Testis (tissue), 3 donors: ENCODE data around the gene KCNJ16. TPM values are rescaled to one million over a fixed set of nuclear protein-coding genes. Genes with fewer than 3 reads are reported as not detected.

Source experiments
- DNase-seq: peaks from one replicate; pipeline ENCODE4 v3.0.0-alpha.2; 2019
- H3K27ac ChIP-seq, 2 donors: fragments of 200-600 bp; sonication (generic); one replicate each; pipeline ENCODE4 v1.5.1; 2019
- H3K27me3 ChIP-seq: fragments of 200-600 bp; sonication (generic); one replicate; pipeline ENCODE4 v1.5.1; 2019
- H3K36me3 ChIP-seq: fragments of 200-600 bp; sonication (generic); one replicate; pipeline ENCODE4 v1.5.1; 2017; ENCODE audit warnings: low read depth; ENCODE audit errors: missing control alignments
- H3K4me1 ChIP-seq: fragments of 200-600 bp; sonication (generic); one replicate; pipeline ENCODE4 v1.5.1; 2019
- H3K4me3 ChIP-seq, 2 donors: fragments of 200-600 bp; sonication (generic); one replicate each; pipeline ENCODE4 v1.5.1; 2017 to 2019
- H3K9me3 ChIP-seq: fragments of 200-600 bp; sonication (generic); one replicate; pipeline ENCODE4 v1.5.1; 2017
- CTCF ChIP-seq, 3 experiments: fragments of 450-650 bp in 2 of 3; fragments of 200-600 bp in 1 of 3; sonication (generic) in 1 of 3; IDR thresholded peaks; one replicate each; pipeline ENCODE4 v1.5.1; 2016 to 2019; ENCODE audit warnings: antibody characterized with exemption in 3 of 3, mild to moderate bottlenecking in 2 of 3, moderate library complexity in 1 of 3
- POLR2A ChIP-seq: fragments of 450-650 bp; IDR thresholded peaks from one replicate; pipeline ENCODE4 v1.6.1; 2017; ENCODE audit warnings: antibody characterized with exemption, mild to moderate bottlenecking, moderate library complexity
- WGBS, 2 donors: methylation state at CpG; one replicate each; pipeline ENCODE4 v1.1.5; 2018; 5-methylcytosine and 5-hydroxymethylcytosine counted together
- intact Hi-C: fragments of 100-400 bp; cut with DNase I; formaldehyde crosslinking; loops from one replicate; pipeline ENCODE4 v1.15.1; 2023; ENCODE audit warnings: low total_unique reads
- polyA plus RNA-seq: library from polyadenylated mRNA; stranded (reverse); fragments of 350-450 nt; fragmentation: Illumina TruSeq; extraction: RNeasy Lipid Tissue Mini Kit (QIAGEN cat#74804); gene quantifications from one replicate; pipeline ENCODE4 v1.2.3, GENCODE V29; 2014; ENCODE audit warnings: low read depth, low replicate concordance; ENCODE audit not compliant: insufficient read depth
- total RNA-seq, 2 donors: library from RNA; depleted of rRNA; stranded (reverse); fragments of >200 nt; gene quantifications; one replicate each; pipeline ENCODE4 v1.2.3, GENCODE V29; 2016

Gene KCNJ16
- total and polyA plus RNA-seq, 3 donors from 2014 or later: 2.0 to 3.7 (median 2.2) TPM

- no peaks in the 10 kb centered on the region for H3K27me3 ChIP-seq
- no peak for TF ChIP-seq CTCF (IDR thresholded peaks at IDR 0.05)
- TF ChIP-seq POLR2A: no peak
- DNase-seq: no peak
- 29 to 38% methylated on average over 5 of the region's 5 CpGs for WGBS, 2 donors
- no peak overlapping the region for H3K4me3 ChIP-seq
- intact Hi-C loops: no loop called here
- H3K4me1 ChIP-seq: no peaks in the 10 kb centered on the region
- no peak overlapping the region for H3K27ac ChIP-seq
- H3K9me3 ChIP-seq: no peaks in the 10 kb centered on the region
- no peaks in the 10 kb centered on the region for H3K36me3 ChIP-seq
These were observed 96.1 kb downstream of the KCNJ16 start for GRCh38 chr17:70171159-70171558.

- no peaks in the 10 kb centered on the region for H3K9me3 ChIP-seq
- H3K27me3 ChIP-seq: no peaks in the 10 kb centered on the region
- H3K4me1 ChIP-seq: no peaks in the 10 kb centered on the region
- 85 to 86% methylated on average over 2 of the region's 2 CpGs for WGBS, 2 donors
- intact Hi-C loops: no loop called here
- H3K36me3 ChIP-seq: no peaks in the 10 kb centered on the region
- TF ChIP-seq POLR2A (no peak), CTCF (IDR thresholded peaks at IDR 0.05) (no peak)
- H3K4me3 ChIP-seq: no peak overlapping the region
- no peak for DNase-seq
- H3K27ac ChIP-seq: no peak overlapping the region
These were observed 97.4 kb downstream of the KCNJ16 start for GRCh38 chr17:70172449-70172848.

- no peaks in the 10 kb centered on the region for H3K9me3 ChIP-seq
- no peak overlapping the region for H3K27ac ChIP-seq
- H3K36me3 ChIP-seq: no peaks in the 10 kb centered on the region
- TF ChIP-seq POLR2A (no peak), CTCF (IDR thresholded peaks at IDR 0.05) (no peak)
- no peaks in the 10 kb centered on the region for H3K27me3 ChIP-seq
- DNase-seq: no peak
- no peak overlapping the region for H3K4me3 ChIP-seq
- intact Hi-C loops: no loop called here
- 86 to 94% methylated on average over 2 of the region's 2 CpGs for WGBS, 2 donors
- H3K4me1 ChIP-seq: no peaks in the 10 kb centered on the region
These were observed 97.9 kb downstream of the KCNJ16 start for GRCh38 chr17:70172923-70173322.

- Histone ChIP-seq H3K27me3 (no peaks in the 10 kb centered on the region), H3K27ac (no peak overlapping the region), H3K36me3 (no peaks in the 10 kb centered on the region), H3K4me3 (no peak overlapping the region), H3K9me3 (no peaks in the 10 kb centered on the region), H3K4me1 (no peaks in the 10 kb centered on the region)
- 77 to 81% methylated on average over 4 of the region's 4 CpGs for WGBS, 2 donors
- TF ChIP-seq POLR2A (no peak), CTCF (IDR thresholded peaks at IDR 0.05) (no peak)
- DNase-seq: no peak
- intact Hi-C loops: no loop called here
These were observed 98.7 kb downstream of the KCNJ16 start for GRCh38 chr17:70173681-70174080.

GRCh38 chr17:70181376-70181775 is 106.4 kb downstream of the KCNJ16 start:
- intact Hi-C loops: no loop called here
- no peak for DNase-seq
- H3K4me3 ChIP-seq: no peak overlapping the region
- H3K36me3 ChIP-seq: no peaks in the 10 kb centered on the region
- H3K27ac ChIP-seq: no peak overlapping the region
- TF ChIP-seq CTCF (IDR thresholded peaks at IDR 0.05) (no peak), POLR2A (no peak)
- no peaks in the 10 kb centered on the region for H3K27me3 ChIP-seq
- WGBS, 2 donors: 87 to 88% methylated on average over 5 of the region's 5 CpGs
- H3K9me3 ChIP-seq: no peaks in the 10 kb centered on the region
- H3K4me1 ChIP-seq: no peaks in the 10 kb centered on the region
